ENCODE measurements around the gene TNS3. TPM values are rescaled to one million over a fixed set of nuclear protein-coding genes. Genes with fewer than 3 reads are reported as not detected.

Gene TNS3
- total RNA-seq, 1 donor from 2014 or later: 120 TPM

- peaks cover 43% of the 10 kb centered on the region for H3K4me1 Mint-ChIP-seq (ENCODE audit: low read depth)
- no peak overlapping the region for H3K4me3 Mint-ChIP-seq (ENCODE audit: low read depth)
- no peak for TF ChIP-seq CTCF (IDR thresholded peaks at IDR 0.05; ENCODE audit: unreplicated experiment)
- no peak for DNase-seq (ENCODE audit: low spot score, unreplicated experiment)
- H3K27ac Mint-ChIP-seq: peak overlapping the region; percentile 25
- peaks cover 6% of the 10 kb centered on the region for H3K36me3 Mint-ChIP-seq (ENCODE audit: insufficient read depth)
- H3K9me3 Mint-ChIP-seq (ENCODE audit: low read depth): no peaks in the 10 kb centered on the region
- no peaks in the 10 kb centered on the region for H3K27me3 Mint-ChIP-seq
Observed at GRCh38 chr7:47460251-47460989, 121.5 kb downstream of the TNS3 start.

GRCh38 chr7:47458486-47458885 lies 123.4 kb downstream of the TNS3 start:
- Mint-ChIP-seq H3K4me3 (ENCODE audit: low read depth) (no peak overlapping the region), H3K36me3 (ENCODE audit: insufficient read depth) (peaks cover 4% of the 10 kb centered on the region), H3K27me3 (no peaks in the 10 kb centered on the region), H3K9me3 (ENCODE audit: low read depth) (no peaks in the 10 kb centered on the region), H3K27ac (no peak overlapping the region), H3K4me1 (ENCODE audit: low read depth) (peaks cover 44% of the 10 kb centered on the region)
- no peak for TF ChIP-seq CTCF (IDR thresholded peaks at IDR 0.05; ENCODE audit: unreplicated experiment)
- DNase-seq (ENCODE audit: low spot score, unreplicated experiment): no peak

- TF ChIP-seq CTCF (IDR thresholded peaks at IDR 0.05; ENCODE audit: unreplicated experiment): no peak
- Mint-ChIP-seq H3K27ac (no peak overlapping the region), H3K27me3 (no peaks in the 10 kb centered on the region), H3K36me3 (ENCODE audit: insufficient read depth) (peaks cover 3% of the 10 kb centered on the region), H3K9me3 (ENCODE audit: low read depth) (no peaks in the 10 kb centered on the region), H3K4me1 (ENCODE audit: low read depth) (peaks cover 43% of the 10 kb centered on the region), H3K4me3 (ENCODE audit: low read depth) (no peak overlapping the region)
- DNase-seq (ENCODE audit: low spot score, unreplicated experiment): no peak
Observed at GRCh38 chr7:47458057-47458456, 123.9 kb downstream of the TNS3 start.

- Mint-ChIP-seq H3K4me3 (ENCODE audit: low read depth) (no peak overlapping the region), H3K27me3 (no peaks in the 10 kb centered on the region), H3K4me1 (ENCODE audit: low read depth) (peaks cover 41% of the 10 kb centered on the region), H3K36me3 (ENCODE audit: insufficient read depth) (peaks cover 3% of the 10 kb centered on the region), H3K27ac (no peak overlapping the region), H3K9me3 (ENCODE audit: low read depth) (no peaks in the 10 kb centered on the region)
- no peak for DNase-seq (ENCODE audit: low spot score, unreplicated experiment)
- TF ChIP-seq CTCF (IDR thresholded peaks at IDR 0.05; ENCODE audit: unreplicated experiment): no peak
Observed at GRCh38 chr7:47456210-47456955, 125.5 kb downstream of the TNS3 start.

- no peak overlapping the region for H3K27ac Mint-ChIP-seq
- no peak for TF ChIP-seq CTCF (IDR thresholded peaks at IDR 0.05; ENCODE audit: unreplicated experiment)
Observed at GRCh38 chr7:47455872-47456185, 126.1 kb downstream of the TNS3 start.

More at GRCh38 chr7:47455872-47456185, 126.1 kb downstream of the TNS3 start:
- no peak for DNase-seq (ENCODE audit: low spot score, unreplicated experiment)
- H3K4me3 Mint-ChIP-seq (ENCODE audit: low read depth): no peak overlapping the region
- peaks cover 3% of the 10 kb centered on the region for H3K36me3 Mint-ChIP-seq (ENCODE audit: insufficient read depth)
- H3K4me1 Mint-ChIP-seq (ENCODE audit: low read depth): peaks cover 44% of the 10 kb centered on the region
- no peaks in the 10 kb centered on the region for H3K9me3 Mint-ChIP-seq (ENCODE audit: low read depth)
- H3K27me3 Mint-ChIP-seq: no peaks in the 10 kb centered on the region

All from progenitor cell of endocrine pancreas (in vitro differentiated cells).